Gastroesophageal sphincter (tissue), 3 donors: ENCODE data around the gene BPTF.

Experiments used
- EP300 ChIP-seq: sonication (generic); formaldehyde crosslinking; IDR thresholded peaks from one replicate; pipeline ENCODE4 v1.6.1; 2017; ENCODE audit warnings: antibody characterized with exemption, mild to moderate bottlenecking
- POLR2A ChIP-seq, 2 donors: fragments of 450-650 bp; IDR thresholded peaks; one replicate each; pipeline ENCODE4 v1.6.1; 2017; ENCODE audit warnings: antibody characterized with exemption in 2 of 2, mild to moderate bottlenecking in 2 of 2, moderate library complexity in 1 of 2
- POLR2AphosphoS5 ChIP-seq: sonication (generic); formaldehyde crosslinking; IDR thresholded peaks from one replicate; pipeline ENCODE4 v1.6.1; 2017; ENCODE audit warnings: antibody characterized with exemption
- TF ChIP-seq, protein P1 (sequence below), 4 experiments: fragments of 200-600 bp in 2 of 4; fragments of 450-650 bp in 2 of 4; sonication (generic) in 1 of 4; IDR thresholded peaks; one replicate each; pipeline ENCODE4 v1.5.1; 2017 to 2019; ENCODE audit warnings: antibody characterized with exemption in 4 of 4, mild to moderate bottlenecking in 2 of 4, moderate library complexity in 2 of 4

DNA sequence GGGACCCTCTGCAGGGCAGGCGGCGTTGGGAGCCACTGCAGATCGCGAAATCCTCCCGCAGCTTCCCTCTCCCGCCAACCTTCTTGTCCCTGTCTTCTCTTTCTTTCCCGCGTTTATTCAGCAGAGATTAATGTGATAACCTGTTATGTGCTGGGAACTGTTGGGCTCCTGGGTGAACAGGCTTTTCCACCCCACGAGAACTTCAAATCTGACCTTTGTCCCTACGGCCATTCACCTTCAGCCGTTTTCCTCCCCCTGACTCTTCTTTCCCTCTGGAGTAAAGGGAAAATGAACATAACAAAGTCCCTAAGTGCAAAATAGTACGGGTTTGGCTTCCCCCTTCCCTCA lies 195.1 kb downstream of the BPTF start:
- TF ChIP-seq, protein P1, sequence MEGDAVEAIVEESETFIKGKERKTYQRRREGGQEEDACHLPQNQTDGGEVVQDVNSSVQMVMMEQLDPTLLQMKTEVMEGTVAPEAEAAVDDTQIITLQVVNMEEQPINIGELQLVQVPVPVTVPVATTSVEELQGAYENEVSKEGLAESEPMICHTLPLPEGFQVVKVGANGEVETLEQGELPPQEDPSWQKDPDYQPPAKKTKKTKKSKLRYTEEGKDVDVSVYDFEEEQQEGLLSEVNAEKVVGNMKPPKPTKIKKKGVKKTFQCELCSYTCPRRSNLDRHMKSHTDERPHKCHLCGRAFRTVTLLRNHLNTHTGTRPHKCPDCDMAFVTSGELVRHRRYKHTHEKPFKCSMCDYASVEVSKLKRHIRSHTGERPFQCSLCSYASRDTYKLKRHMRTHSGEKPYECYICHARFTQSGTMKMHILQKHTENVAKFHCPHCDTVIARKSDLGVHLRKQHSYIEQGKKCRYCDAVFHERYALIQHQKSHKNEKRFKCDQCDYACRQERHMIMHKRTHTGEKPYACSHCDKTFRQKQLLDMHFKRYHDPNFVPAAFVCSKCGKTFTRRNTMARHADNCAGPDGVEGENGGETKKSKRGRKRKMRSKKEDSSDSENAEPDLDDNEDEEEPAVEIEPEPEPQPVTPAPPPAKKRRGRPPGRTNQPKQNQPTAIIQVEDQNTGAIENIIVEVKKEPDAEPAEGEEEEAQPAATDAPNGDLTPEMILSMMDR (IDR thresholded peaks at IDR 0.05), result no peak
- TF ChIP-seq EP300 (no peak), POLR2AphosphoS5 (no peak), POLR2A (IDR thresholded peaks at IDR 0.05) (no peak)
